Activated naive CD4-positive, alpha-beta T cell treated with anti-CD3 and anti-CD28 coated beads for 36 hours (primary cell): ENCODE results near the gene CORO1C. TPM values are rescaled to one million over a fixed set of nuclear protein-coding genes. Genes with fewer than 3 reads are reported as not detected.
"Not testable (repeated sequence)": the region's sequence is repeated elsewhere in the genome, so short reads cannot be mapped to it uniquely, and the experiment has no call there.

Experiments
- CTCF ChIA-PET: fragments of 350-600 bp; sonication (Branson Sonifier 250); formaldehyde crosslinking; loops from one replicate; lab custom pipeline; 2021; ENCODE audit warnings: antibody characterized with exemption; lab: Charles Lee
- DNase-seq: peaks from one replicate; pipeline ENCODE4 v3.0.0-alpha.2; 2020
- H3K27ac Mint-ChIP-seq: one replicate; pipeline ENCODE4 v1.8.0; 2021; ENCODE audit warnings: mild to moderate bottlenecking, mixed read lengths
- H3K27me3 Mint-ChIP-seq: one replicate; pipeline ENCODE4 v1.8.0; 2021; ENCODE audit warnings: low read depth, mixed read lengths
- H3K36me3 Mint-ChIP-seq: one replicate; pipeline ENCODE4 v1.8.0; 2021; ENCODE audit warnings: low read depth, mixed read lengths
- H3K4me1 Mint-ChIP-seq: one replicate; pipeline ENCODE4 v1.8.0; 2021; ENCODE audit warnings: low read depth, mixed read lengths
- H3K4me3 Mint-ChIP-seq: one replicate; pipeline ENCODE4 v1.8.0; 2021; ENCODE audit warnings: mild to moderate bottlenecking, moderate library complexity, mixed read lengths
- H3K9me3 Mint-ChIP-seq: one replicate; pipeline ENCODE4 v1.8.0; 2021; ENCODE audit warnings: mixed read lengths
- intact Hi-C: fragments of 100-400 bp; cut with micrococcal nuclease; formaldehyde crosslinking; loops from one replicate; pipeline ENCODE4 v1.15.1; 2023
- total RNA-seq, 2 experiments: library from RNA; stranded (reverse); gene quantifications; one replicate each; pipeline ENCODE4 v1.2.3, GENCODE V29; 2021

The CORO1C gene
- total RNA-seq, 2 experiments from 2014 or later = 36.4 to 43.7 TPM

DNA sequence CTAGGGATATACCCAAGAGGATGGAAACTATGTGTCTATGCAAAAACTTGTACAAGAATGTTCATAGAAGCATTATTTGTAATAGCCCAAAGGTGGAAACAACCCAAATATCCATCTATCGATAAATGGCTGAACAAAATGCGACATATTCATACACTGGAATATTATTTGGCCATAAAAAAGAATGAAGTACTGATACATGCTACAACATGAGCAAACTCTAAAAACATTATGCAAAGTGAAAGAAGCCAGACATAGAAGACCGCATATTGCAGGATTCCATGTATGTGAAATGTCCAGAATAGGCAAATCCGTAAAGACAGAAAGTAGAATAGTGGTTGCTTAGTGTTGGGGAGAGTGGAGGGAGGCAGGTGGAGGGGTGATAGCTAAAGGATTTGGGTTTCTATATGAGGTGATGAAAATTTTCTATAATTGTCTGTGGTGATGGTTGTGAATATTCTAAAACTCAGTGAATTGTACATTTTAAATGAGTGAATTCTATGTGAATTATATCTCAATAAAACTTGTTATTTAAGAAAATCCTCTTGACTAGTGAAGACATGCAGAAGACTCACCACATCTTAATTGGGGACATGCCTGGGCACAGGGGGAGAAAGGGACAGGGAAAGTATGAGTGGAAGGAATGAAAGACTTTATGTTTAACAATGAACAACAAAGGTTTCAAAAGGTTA, 67.8 kb downstream of the CORO1C start:
- DNase-seq = no peak
- CTCF ChIA-PET = interaction anchor here (0.6 to 5.9 kb wide), 29 partner anchors 9 to 1634 kb away, joined by 3 to 157 read pairs (median 4); partner anchors contain the start of gene SART3
- Mint-ChIP-seq H3K27ac (peak overlapping the region; percentile 12), H3K27me3 (no peaks in the 10 kb centered on the region), H3K36me3 (no peaks in the 10 kb centered on the region), H3K9me3 (no peaks in the 10 kb centered on the region), H3K4me1 (peaks cover 30% of the 10 kb centered on the region), H3K4me3 (no peak overlapping the region)
- intact Hi-C loops = loop anchor here (1.0 to 5.0 kb wide), 12 partner anchors 26 to 724 kb away; partner anchors contain the start of genes ALKBH2, CORO1C and ISCU

DNA sequence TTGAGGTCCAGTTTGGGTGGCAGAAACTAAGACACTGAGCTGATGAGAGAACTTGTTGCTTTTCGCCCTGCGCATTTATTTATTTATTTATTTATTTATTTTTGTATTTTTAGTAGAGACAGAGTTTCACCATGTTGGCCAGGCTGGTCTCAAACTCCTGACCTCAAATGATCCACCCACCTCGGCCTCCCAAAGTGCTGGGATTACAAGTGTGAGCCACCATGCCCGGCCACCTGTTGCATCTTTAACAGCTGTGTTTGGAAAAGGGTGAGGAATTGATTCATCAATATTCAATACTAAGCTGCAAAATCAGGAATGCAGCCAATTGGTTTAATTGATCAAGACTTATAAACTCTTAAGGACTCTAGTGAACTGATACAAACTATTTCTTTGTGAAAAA, 73.2 kb downstream of the CORO1C start:
- H3K4me3 Mint-ChIP-seq, intact Hi-C loops, H3K27me3 Mint-ChIP-seq, DNase-seq, H3K9me3 Mint-ChIP-seq, H3K27ac Mint-ChIP-seq, H3K36me3 Mint-ChIP-seq: not testable (repeated sequence)
- peaks cover 14% of the 10 kb centered on the region for H3K4me1 Mint-ChIP-seq
- CTCF ChIA-PET = interaction anchor here (0.7 to 1.6 kb wide), 3 partner anchors 9 to 145 kb away, joined by 3 read pairs; no protein-coding TSS in a partner anchor

DNA sequence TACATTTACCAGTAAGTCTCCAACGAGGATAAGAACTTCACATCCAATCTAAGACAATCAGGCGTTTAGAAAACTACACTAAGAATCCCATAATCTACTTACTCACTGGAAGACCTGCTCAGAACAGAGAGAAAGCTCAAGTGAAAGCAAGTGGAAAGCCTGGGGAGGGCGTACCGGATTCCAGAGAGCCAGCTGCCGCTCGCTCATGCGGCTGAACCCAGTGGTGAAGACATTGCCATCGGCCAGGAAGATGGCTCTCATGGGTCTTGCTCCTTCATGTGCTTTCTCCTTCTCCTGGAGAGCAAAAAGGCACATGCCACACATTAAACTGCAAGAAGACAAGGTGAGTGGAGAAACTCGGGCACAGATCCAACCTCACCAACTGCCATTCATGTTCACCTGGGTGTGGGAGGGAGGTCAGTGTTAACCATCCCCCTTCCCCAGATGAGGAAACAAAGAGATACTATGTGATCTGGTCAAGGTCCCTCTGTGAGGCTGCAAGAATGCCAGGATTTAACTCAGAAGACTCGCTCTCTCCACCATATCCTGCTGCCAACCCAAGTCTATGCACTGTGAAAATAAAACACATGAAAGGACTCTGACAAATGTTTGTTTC, 74.1 kb downstream of the CORO1C start:
- no peaks in the 10 kb centered on the region for H3K27me3 Mint-ChIP-seq
- H3K9me3 Mint-ChIP-seq = no peaks in the 10 kb centered on the region
- H3K4me1 Mint-ChIP-seq = peaks cover 16% of the 10 kb centered on the region
- H3K27ac Mint-ChIP-seq = no peak overlapping the region
- H3K36me3 Mint-ChIP-seq = peaks cover 7% of the 10 kb centered on the region
- CTCF ChIA-PET = interaction anchor here (1.6 kb wide), 1 partner anchor 8 kb away, joined by 3 read pairs; no protein-coding TSS in a partner anchor
- DNase-seq = no peak
- intact Hi-C loops = no loop called here
- H3K4me3 Mint-ChIP-seq = no peak overlapping the region

DNA sequence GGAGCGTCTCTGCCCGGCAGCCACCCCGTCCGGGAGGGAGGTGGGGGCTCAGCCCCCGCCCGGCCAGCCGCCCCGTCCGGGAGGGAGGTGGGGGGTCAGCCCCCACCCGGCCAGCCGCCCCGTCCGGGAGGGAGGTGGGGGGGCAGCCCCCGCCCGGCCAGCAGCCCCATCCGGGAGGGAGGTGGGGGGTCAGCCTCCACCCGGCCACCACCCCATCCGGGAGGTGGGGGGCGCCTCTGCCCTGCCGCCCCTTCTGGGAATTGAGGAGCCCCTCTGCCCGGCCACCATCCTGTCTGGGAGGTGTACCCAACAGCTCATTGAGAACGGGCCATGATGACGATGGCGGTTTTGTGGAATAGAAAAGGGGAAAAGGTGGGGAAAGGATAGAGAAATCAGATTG, 75.1 kb downstream of the CORO1C start:
- Mint-ChIP-seq H3K36me3 (peaks cover 11% of the 10 kb centered on the region), H3K4me1 (peaks cover 18% of the 10 kb centered on the region)
- intact Hi-C loops, H3K27ac Mint-ChIP-seq, H3K27me3 Mint-ChIP-seq, CTCF ChIA-PET, H3K4me3 Mint-ChIP-seq, DNase-seq, H3K9me3 Mint-ChIP-seq: not testable (repeated sequence)

DNA sequence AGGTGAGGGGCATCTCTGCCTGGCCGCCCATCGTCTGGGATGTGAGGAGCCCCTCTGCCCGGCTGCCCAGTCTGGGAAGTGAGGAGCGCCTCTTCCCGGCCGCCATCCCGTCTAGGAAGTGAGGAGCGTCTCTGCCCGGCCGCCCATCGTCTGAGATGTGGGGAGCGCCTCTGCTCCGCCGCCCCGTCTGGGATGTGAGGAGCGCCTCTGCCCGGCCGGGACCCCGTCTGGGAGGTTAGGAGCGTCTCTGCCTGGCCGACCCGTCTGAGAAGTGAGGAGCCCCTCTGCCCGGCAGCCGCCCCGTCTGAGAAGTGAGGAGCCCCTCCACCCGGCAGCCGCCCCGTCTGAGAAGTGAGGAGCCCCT, 75.5 kb downstream of the CORO1C start:
- Mint-ChIP-seq H3K36me3 (peaks cover 11% of the 10 kb centered on the region), H3K4me1 (peaks cover 14% of the 10 kb centered on the region)
- DNase-seq, H3K9me3 Mint-ChIP-seq, H3K27me3 Mint-ChIP-seq, H3K27ac Mint-ChIP-seq, H3K4me3 Mint-ChIP-seq, intact Hi-C loops, CTCF ChIA-PET: not testable (repeated sequence)

DNA sequence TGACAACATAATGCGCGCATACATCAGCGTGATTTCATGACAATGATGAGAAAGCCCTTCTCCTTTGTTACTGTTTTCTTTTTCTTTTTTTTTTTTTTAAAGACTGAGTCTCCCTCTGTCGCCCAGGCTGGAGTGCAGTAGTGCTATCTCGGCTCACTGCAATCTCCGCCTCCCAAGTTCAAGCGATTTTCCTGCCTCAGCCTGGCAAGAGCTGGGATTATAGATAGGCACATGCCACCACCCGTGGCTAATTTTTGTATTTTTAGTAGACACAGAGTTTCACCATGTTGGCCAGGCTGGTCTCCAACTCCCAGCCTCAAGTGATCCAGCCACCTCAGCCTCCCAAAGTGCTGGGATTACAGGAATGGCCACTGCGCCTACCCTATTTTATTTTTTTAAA, 76.7 kb downstream of the CORO1C start:
- intact Hi-C loops, H3K27me3 Mint-ChIP-seq: not testable (repeated sequence)
- CTCF ChIA-PET = interaction anchor here (0.7 to 3.8 kb wide), 5 partner anchors 9 to 150 kb away, joined by 4 to 22 read pairs (median 5); no protein-coding TSS in a partner anchor

DNA sequence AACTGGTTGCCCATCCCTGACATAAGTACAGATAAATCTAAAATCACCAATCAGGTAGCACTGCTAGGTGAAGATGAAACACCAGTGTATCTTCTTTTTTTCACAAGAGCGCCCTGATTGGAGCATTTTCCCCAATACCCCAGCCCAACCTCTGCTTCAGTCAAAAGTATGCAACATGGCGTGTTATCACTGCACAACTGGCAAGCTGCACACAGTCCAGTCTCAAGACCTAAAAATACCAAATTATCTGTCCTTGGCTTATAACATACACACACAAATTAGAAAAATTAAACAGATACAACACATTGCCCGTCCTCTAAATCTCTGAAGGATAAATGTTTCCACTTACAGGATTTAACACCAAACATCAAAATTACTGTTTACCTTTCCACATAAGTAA, 77.4 kb downstream of the CORO1C start:
- intact Hi-C loops = no loop called here
- CTCF ChIA-PET = interaction anchor here (1.0 to 3.8 kb wide), 5 partner anchors 10 to 150 kb away, joined by 4 to 22 read pairs (median 4); no protein-coding TSS in a partner anchor
- H3K9me3 Mint-ChIP-seq = no peaks in the 10 kb centered on the region
- no peak overlapping the region for H3K4me3 Mint-ChIP-seq
- peaks cover 11% of the 10 kb centered on the region for H3K36me3 Mint-ChIP-seq
- DNase-seq = no peak
- no peak overlapping the region for H3K27ac Mint-ChIP-seq
- no peaks in the 10 kb centered on the region for H3K27me3 Mint-ChIP-seq
- peaks cover 21% of the 10 kb centered on the region for H3K4me1 Mint-ChIP-seq

More for the DNA sequence above, 76.7 kb downstream of the CORO1C start:
- H3K4me3 Mint-ChIP-seq, H3K9me3 Mint-ChIP-seq, H3K27ac Mint-ChIP-seq, DNase-seq: not testable (repeated sequence)
- peaks cover 11% of the 10 kb centered on the region for H3K36me3 Mint-ChIP-seq
- H3K4me1 Mint-ChIP-seq = peaks cover 14% of the 10 kb centered on the region

DNA sequence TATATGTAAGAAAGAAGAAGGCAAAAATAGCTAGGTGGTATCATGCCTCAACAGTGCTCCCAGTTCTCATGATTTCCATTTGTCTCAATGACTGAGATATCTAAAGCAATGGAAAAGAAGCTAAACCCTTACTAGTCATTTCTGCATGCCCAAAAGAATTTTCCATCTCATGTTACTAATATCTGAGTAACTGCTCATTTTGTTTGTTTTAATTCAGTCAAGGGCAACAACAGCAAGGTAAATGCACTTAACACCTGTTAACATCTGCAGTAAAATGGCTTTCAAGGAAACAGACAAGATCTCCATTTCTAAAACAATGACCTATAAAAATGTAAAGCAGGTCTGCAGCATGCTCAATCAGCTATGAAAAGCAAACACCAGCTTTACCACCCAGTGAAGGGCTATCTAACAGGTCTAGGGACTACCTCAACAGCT, 78.2 kb downstream of the CORO1C start:
- Mint-ChIP-seq H3K4me1 (peaks cover 26% of the 10 kb centered on the region), H3K4me3 (no peak overlapping the region), H3K27ac (no peak overlapping the region), H3K27me3 (no peaks in the 10 kb centered on the region), H3K9me3 (no peaks in the 10 kb centered on the region), H3K36me3 (peaks cover 11% of the 10 kb centered on the region)
- intact Hi-C loops = no loop called here
- no peak for DNase-seq
- CTCF ChIA-PET = interaction anchor here (0.7 to 3.8 kb wide), 6 partner anchors 11 to 283 kb away, joined by 3 to 22 read pairs (median 4); no protein-coding TSS in a partner anchor

DNA sequence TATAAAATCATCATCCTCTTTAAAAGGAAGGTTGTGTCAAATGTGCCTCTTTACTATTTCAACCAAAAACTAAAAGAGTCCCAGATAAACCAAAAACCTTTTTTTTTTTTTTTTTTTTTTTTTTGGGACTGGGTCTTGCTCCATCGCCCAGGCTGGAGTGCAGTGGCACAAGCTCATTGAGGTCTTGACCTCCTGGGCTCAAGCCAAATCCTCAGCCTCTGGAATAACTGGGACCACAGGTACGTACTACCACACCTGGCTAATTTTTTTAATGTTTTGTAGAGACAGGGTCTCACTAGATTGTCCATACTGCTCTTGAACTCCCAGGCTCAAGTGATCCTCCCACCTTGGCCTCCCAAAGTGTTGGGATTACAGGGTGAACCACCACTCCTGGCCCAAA, 81.2 kb downstream of the CORO1C start:
- Mint-ChIP-seq H3K36me3 (peaks cover 11% of the 10 kb centered on the region), H3K27ac (no peak overlapping the region), H3K4me3 (no peak overlapping the region), H3K27me3 (no peaks in the 10 kb centered on the region), H3K9me3 (no peaks in the 10 kb centered on the region), H3K4me1 (peaks cover 49% of the 10 kb centered on the region)
- intact Hi-C loops = no loop called here
- DNase-seq = no peak
- CTCF ChIA-PET = interaction anchor here (0.6 to 1.9 kb wide), 6 partner anchors 8 to 153 kb away, joined by 3 to 9 read pairs (median 3); no protein-coding TSS in a partner anchor

DNA sequence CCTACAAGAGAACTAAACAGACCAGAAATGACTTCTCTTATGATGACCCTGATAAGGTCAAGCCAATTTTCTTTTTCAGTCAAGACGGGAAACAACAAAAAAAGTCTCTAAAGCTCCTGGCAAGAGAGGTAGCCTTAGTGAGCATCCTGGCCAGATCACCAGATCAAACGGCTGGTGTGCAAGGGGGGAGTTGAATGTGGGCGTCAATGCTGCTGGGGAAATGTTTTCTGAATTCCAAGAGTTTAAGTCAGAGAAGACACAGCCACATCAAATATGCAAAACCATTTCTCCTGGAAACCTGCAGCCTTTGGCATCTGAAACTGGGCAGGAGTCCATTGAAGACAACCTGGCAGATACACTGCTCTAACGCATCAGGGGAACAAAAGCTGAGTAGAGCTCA, 81.6 kb downstream of the CORO1C start:
- peaks cover 50% of the 10 kb centered on the region for H3K4me1 Mint-ChIP-seq
- no peak for DNase-seq
- intact Hi-C loops = no loop called here
- H3K4me3 Mint-ChIP-seq = no peak overlapping the region
- H3K27ac Mint-ChIP-seq = no peak overlapping the region
- no peaks in the 10 kb centered on the region for H3K9me3 Mint-ChIP-seq
- H3K36me3 Mint-ChIP-seq = peaks cover 11% of the 10 kb centered on the region
- no peaks in the 10 kb centered on the region for H3K27me3 Mint-ChIP-seq
- CTCF ChIA-PET = interaction anchor here (0.6 to 1.9 kb wide), 6 partner anchors 9 to 153 kb away, joined by 3 to 9 read pairs (median 3); no protein-coding TSS in a partner anchor

DNA sequence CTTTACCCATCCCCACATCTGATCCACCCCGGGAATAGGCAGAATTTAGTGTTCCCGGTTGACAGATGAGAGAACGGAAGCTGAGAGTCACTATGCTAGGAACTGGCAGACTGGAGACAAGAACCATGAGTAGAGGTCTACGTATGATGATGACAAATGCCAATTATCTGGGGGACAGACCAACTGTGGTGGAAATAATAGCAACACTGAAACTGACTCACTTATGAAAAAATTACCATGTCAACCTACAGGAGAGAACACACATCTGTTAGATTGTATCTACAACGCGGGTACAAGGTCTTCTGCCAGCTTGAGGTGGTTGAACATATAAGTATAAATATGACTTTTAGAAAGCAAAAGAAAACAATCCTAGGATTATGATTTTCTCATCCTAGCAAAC, 82.2 kb downstream of the CORO1C start:
- intact Hi-C loops = no loop called here
- Mint-ChIP-seq H3K27ac (no peak overlapping the region), H3K36me3 (peaks cover 11% of the 10 kb centered on the region), H3K9me3 (no peaks in the 10 kb centered on the region), H3K4me1 (peaks cover 50% of the 10 kb centered on the region), H3K4me3 (no peak overlapping the region), H3K27me3 (no peaks in the 10 kb centered on the region)
- CTCF ChIA-PET = interaction anchor here (1.0 to 1.9 kb wide), 4 partner anchors 9 to 31 kb away, joined by 3 to 9 read pairs (median 4); no protein-coding TSS in a partner anchor
- DNase-seq = no peak

DNA sequence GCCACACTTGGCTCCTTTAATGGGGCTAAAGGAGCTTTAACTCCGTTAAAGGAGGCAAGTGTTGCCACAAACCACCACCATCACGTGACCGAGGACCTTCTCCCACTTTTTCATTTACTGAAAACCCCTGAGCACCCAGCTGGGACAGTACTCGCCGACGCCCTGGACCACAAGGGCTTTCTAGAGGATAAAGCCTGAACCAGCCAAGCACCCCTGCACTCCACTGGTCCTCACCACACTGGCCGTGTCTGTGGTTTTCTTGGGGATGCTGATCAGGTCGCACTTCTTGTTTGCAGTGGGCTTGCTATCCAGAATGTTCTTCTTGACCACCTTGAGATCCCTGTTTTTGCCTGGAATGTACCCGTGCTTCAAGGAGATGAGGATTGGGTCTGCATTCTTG, 82.9 kb downstream of the CORO1C start:
- Mint-ChIP-seq H3K27me3 (no peaks in the 10 kb centered on the region), H3K36me3 (peaks cover 11% of the 10 kb centered on the region), H3K4me3 (no peak overlapping the region), H3K27ac (no peak overlapping the region), H3K9me3 (no peaks in the 10 kb centered on the region), H3K4me1 (peaks cover 50% of the 10 kb centered on the region)
- DNase-seq = no peak
- intact Hi-C loops = no loop called here
- CTCF ChIA-PET = interaction anchor here (1.1 kb wide), 1 partner anchor 31 kb away, joined by 4 read pairs; no protein-coding TSS in a partner anchor
